A673 (cell line): Measurements from ENCODE around the gene FAAH2. TPM values are rescaled to one million over a fixed set of nuclear protein-coding genes. Genes with fewer than 3 reads are reported as not detected.
"Not testable (repeated sequence)": the region's sequence is repeated elsewhere in the genome, so short reads cannot be mapped to it uniquely, and the experiment has no call there.

Experiments
- BruUV-seq: library from RNA; stranded (reverse); fragments of 400-500 nt; replicated peaks from 2 replicates; lab custom pipeline; 2021; lab: Mats Ljungman, UMichigan
- CTCF ChIA-PET: fragments of 300-600 bp; sonication (Branson Sonifier 250); formaldehyde crosslinking; loops from one replicate; lab custom pipeline; 2022; ENCODE audit warnings: antibody characterized with exemption; lab: Charles Lee
- POLR2A ChIA-PET: fragments of 300-600 bp; sonication (Branson Sonifier 250); formaldehyde crosslinking; loops from one replicate; lab custom pipeline; 2022; ENCODE audit warnings: antibody characterized with exemption; ENCODE audit not compliant: low non-redundant PET; lab: Charles Lee
- DNase-seq: peaks from one replicate; pipeline ENCODE4 v3.0.0-alpha.2; 2015; ENCODE audit warnings: low spot score
- H3K27ac ChIP-seq: fragments of 200-600 bp; sonication (generic); 2 replicates; pipeline ENCODE4 v1.5.1; 2016; ENCODE audit warnings: mixed run types, low read depth, mild to moderate bottlenecking, mixed read lengths, antibody characterized with exemption, low read length; ENCODE audit not compliant: poor library complexity, severe bottlenecking
- H3K27me3 ChIP-seq: fragments of 200-600 bp; sonication (generic); replicated peaks from 2 replicates; pipeline ENCODE4 v1.6.1; 2017; ENCODE audit warnings: mixed run types, low read depth, mild to moderate bottlenecking, mixed read lengths, antibody characterized with exemption, low read length; ENCODE audit not compliant: insufficient read depth, poor library complexity
- H3K36me3 ChIP-seq: fragments of 200-600 bp; sonication (generic); 2 replicates; pipeline ENCODE4 v1.6.1; 2016; ENCODE audit warnings: mixed run types, mild to moderate bottlenecking, mixed read lengths, antibody characterized with exemption, low read length; ENCODE audit not compliant: insufficient read depth, poor library complexity, severe bottlenecking
- H3K4me1 ChIP-seq: fragments of 200-600 bp; sonication (generic); 2 replicates; pipeline ENCODE4 v1.6.1; 2017; ENCODE audit warnings: mixed run types, mild to moderate bottlenecking, mixed read lengths, antibody characterized with exemption, low read length; ENCODE audit not compliant: insufficient read depth, poor library complexity, severe bottlenecking
- H3K4me3 ChIP-seq: fragments of 200-600 bp; sonication (generic); 2 replicates; pipeline ENCODE4 v1.5.1; 2016; ENCODE audit warnings: low read depth, mixed run types, mild to moderate bottlenecking, mixed read lengths, low read length; ENCODE audit not compliant: poor library complexity, severe bottlenecking
- H3K9me3 ChIP-seq: fragments of 200-600 bp; sonication (generic); 2 replicates; pipeline ENCODE4 v1.6.1; 2016; ENCODE audit warnings: mixed run types, low read depth, mild to moderate bottlenecking, mixed read lengths, antibody characterized with exemption, low read length; ENCODE audit not compliant: poor library complexity, severe bottlenecking
- EZH2 ChIP-seq: fragments of 200-600 bp; sonication (generic); IDR thresholded peaks from 2 replicates; pipeline ENCODE4 v1.6.1; 2017; ENCODE audit warnings: borderline replicate concordance, low read depth, mild to moderate bottlenecking, mixed read lengths, antibody characterized with exemption, low read length; ENCODE audit not compliant: poor library complexity, severe bottlenecking
- intact Hi-C: fragments of 100-400 bp; cut with micrococcal nuclease; formaldehyde crosslinking; loops from one replicate; pipeline ENCODE4 v1.10.0; 2022; ENCODE audit not compliant: unreplicated experiment
- total RNA-seq: library from RNA; stranded (reverse); gene quantifications from 2 replicates; pipeline ENCODE4 v1.2.3, GENCODE V29; 2021
- TF ChIP-seq, protein P1 (sequence below): fragments of 300-800, 200-600 bp; sonication (generic); conservative IDR thresholded peaks from 2 replicates; pipeline ENCODE4 v1.5.1; 2017; ENCODE audit warnings: low read depth, mild to moderate bottlenecking, antibody characterized with exemption, low read length, moderate library complexity, mixed read lengths

The FAAH2 gene
- total RNA-seq, 1 experiment from 2014 or later = 0.24 TPM

DNA sequence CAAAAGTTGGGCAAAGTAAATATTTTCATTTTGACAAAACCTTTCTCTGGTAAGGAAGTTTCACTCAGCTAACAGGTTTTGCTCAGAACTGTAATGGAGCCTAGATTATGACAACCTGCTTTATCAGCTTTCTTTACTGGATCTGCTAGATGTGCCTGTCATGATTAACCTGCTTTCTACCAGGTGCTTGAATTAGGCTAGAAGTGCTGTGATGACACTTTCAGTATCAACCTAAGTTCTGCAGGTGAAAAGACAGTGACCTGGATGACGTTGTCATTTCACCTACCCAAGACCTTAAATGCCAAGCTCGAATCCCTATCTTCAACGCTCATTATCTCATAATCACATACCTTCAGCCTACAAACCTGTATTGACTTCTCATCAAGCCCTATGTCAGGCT is 1.5 kb upstream of the FAAH2 start:
- no peak for DNase-seq
- ChIA-PET POLR2A (no interaction called here), CTCF (no interaction called here)
- Histone ChIP-seq H3K27ac (no peak overlapping the region), H3K27me3 (no peaks in the 10 kb centered on the region), H3K36me3 (no peaks in the 10 kb centered on the region), H3K9me3 (no peaks in the 10 kb centered on the region), H3K4me3 (no peak overlapping the region), H3K4me1 (no peaks in the 10 kb centered on the region)
- TF ChIP-seq, protein P1, sequence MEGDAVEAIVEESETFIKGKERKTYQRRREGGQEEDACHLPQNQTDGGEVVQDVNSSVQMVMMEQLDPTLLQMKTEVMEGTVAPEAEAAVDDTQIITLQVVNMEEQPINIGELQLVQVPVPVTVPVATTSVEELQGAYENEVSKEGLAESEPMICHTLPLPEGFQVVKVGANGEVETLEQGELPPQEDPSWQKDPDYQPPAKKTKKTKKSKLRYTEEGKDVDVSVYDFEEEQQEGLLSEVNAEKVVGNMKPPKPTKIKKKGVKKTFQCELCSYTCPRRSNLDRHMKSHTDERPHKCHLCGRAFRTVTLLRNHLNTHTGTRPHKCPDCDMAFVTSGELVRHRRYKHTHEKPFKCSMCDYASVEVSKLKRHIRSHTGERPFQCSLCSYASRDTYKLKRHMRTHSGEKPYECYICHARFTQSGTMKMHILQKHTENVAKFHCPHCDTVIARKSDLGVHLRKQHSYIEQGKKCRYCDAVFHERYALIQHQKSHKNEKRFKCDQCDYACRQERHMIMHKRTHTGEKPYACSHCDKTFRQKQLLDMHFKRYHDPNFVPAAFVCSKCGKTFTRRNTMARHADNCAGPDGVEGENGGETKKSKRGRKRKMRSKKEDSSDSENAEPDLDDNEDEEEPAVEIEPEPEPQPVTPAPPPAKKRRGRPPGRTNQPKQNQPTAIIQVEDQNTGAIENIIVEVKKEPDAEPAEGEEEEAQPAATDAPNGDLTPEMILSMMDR = no peak
- TF ChIP-seq EZH2 = no peak
- BruUV-seq = no TSS peak
- intact Hi-C loops = no loop called here

DNA sequence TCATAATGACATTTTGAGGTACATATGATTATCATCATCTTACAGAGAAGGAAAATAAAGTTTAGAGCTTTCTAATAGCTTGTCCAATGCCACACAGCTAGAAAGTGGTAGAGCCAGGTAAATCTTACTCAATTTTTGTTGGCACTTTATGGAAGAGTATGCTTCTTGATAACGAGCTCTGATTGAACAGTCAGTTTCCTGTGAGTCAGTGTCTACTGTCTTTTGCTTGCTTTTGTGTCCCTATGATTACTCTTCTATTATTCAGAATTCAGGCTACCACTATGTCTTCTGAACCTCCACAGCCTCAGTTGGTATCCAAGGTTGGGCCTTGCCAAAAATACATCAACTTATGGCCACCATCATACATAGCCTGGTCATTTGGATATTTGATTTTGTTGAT is 2.6 kb downstream of the FAAH2 start:
- BruUV-seq = no TSS peak
- Histone ChIP-seq H3K27ac (no peak overlapping the region), H3K4me3 (no peak overlapping the region), H3K4me1 (no peaks in the 10 kb centered on the region), H3K9me3 (no peaks in the 10 kb centered on the region), H3K27me3 (no peaks in the 10 kb centered on the region), H3K36me3 (no peaks in the 10 kb centered on the region)
- ChIA-PET CTCF (no interaction called here), POLR2A (no interaction called here)
- TF ChIP-seq, protein P1 = no peak
- TF ChIP-seq EZH2 = no peak
- intact Hi-C loops = no loop called here
- DNase-seq = no peak

DNA sequence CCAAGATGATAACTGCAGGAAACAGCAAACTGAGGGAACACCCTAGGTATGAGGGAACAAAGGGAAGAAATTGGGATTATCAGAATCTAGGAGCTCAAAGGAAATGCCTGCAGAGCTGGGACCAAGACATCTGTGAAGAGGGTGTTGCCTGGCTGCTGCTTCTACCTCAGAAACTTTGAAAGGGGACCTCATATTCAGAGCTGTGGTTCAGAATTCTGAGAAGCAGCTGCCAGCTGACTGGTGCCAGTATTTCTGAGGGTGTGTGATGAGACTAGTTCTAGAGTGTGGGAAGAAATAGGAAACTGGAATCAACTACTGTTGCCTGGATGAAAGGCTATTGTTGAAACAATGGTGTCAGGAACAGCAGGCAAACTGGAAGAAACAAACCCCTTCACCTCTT is 8.5 kb downstream of the FAAH2 start:
- no peak overlapping the region for H3K4me3 ChIP-seq
- no TSS peak for BruUV-seq
- H3K27ac ChIP-seq = no peak overlapping the region
- no peaks in the 10 kb centered on the region for H3K36me3 ChIP-seq
- intact Hi-C loops = no loop called here
- no peaks in the 10 kb centered on the region for H3K9me3 ChIP-seq
- no peaks in the 10 kb centered on the region for H3K4me1 ChIP-seq
- POLR2A ChIA-PET = no interaction called here
- TF ChIP-seq EZH2 = no peak
- TF ChIP-seq, protein P1 = no peak
- CTCF ChIA-PET = no interaction called here
- DNase-seq = no peak
- no peaks in the 10 kb centered on the region for H3K27me3 ChIP-seq

DNA sequence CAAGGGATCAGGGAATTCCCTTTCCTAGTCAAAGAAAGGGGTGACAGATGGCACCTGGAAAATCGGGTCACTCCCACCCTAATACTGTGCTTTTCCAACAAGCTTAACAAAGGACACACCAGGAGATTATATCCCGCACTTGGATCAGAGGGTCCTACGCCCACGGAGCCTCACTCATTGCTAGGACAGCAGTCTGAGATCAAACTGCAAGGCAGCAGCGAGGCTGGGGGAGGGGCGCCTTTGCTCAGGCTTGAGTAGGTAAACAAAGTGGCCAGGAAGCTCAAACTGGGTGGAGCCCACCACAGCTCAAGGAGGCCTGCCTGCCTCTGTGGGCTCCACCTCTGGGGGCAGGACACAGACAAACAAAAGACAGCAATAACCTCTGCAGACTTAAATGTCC is 9.2 kb downstream of the FAAH2 start:
- not testable (repeated sequence) for DNase-seq

More for the DNA sequence above, 9.2 kb downstream of the FAAH2 start:
- H3K4me1 ChIP-seq, H3K36me3 ChIP-seq, BruUV-seq, CTCF ChIA-PET, POLR2A ChIA-PET, H3K4me3 ChIP-seq, H3K27me3 ChIP-seq, H3K27ac ChIP-seq, H3K9me3 ChIP-seq, intact Hi-C loops: not testable (repeated sequence)
